Ovary (tissue), 3 donors: ENCODE data around the gene MORN1.

Experiments used
- CTCF ChIP-seq, 3 donors: fragments of 450-650 bp in 2 of 3; fragments of 200-600 bp in 1 of 3; IDR thresholded peaks; one replicate each; pipeline versions ENCODE4 v1.5.1 to v1.8.0; 2016 to 2022; ENCODE audit warnings: antibody characterized with exemption in 3 of 3, mild to moderate bottlenecking in 1 of 3
- POLR2A ChIP-seq: fragments of 450-650 bp; IDR thresholded peaks from one replicate; pipeline ENCODE4 v1.6.1; 2017; ENCODE audit warnings: antibody characterized with exemption, mild to moderate bottlenecking, moderate library complexity
- donor health status: DM: no; HTN: no; CAD: no.

- TF ChIP-seq POLR2A (no peak), CTCF (IDR thresholded peaks at IDR 0.05) (no peak)
These were observed 87.6 kb downstream of the MORN1 start for GRCh38 chr1:2303781-2304180.
